SK-N-SH (cell line): ENCODE data around the gene MLKL. TPM values are rescaled to one million over a fixed set of nuclear protein-coding genes. Genes with fewer than 3 reads are reported as not detected.

Experiments
- CTCF ChIA-PET: fragments of 300-600, 350-600 bp; formaldehyde crosslinking; extraction: SDS; loops from one replicate; lab custom pipeline; 2021; lab: Yijun Ruan, JAX
- POLR2A ChIA-PET: fragments of 350-600 bp; sonication (Branson Sonifier 250); formaldehyde crosslinking; extraction: SDS; loops from one replicate; lab custom pipeline; 2020; ENCODE audit warnings: antibody characterized with exemption, inconsistent platforms; lab: Yijun Ruan, JAX
- DNase-seq: peaks from one replicate; pipeline ENCODE4 v3.0.0; 2012
- H2AFZ ChIP-seq: fragments of 200-600 bp; sonication (generic); 2 replicates; pipeline ENCODE4 v1.8.1; 2016; ENCODE audit warnings: antibody characterized with exemption, mild to moderate bottlenecking, low read depth
- H3F3A ChIP-seq: fragments of 200-600 bp; sonication (generic); replicated peaks from 2 replicates; pipeline ENCODE3; 2016; ENCODE audit warnings: antibody characterized with exemption, mild to moderate bottlenecking; ENCODE audit not compliant: insufficient read depth
- H3K27ac ChIP-seq, 2 experiments: fragments of 200-500 bp in 1 of 2; fragments of 200-600 bp in 1 of 2; sonication (Bioruptor generic) in 1 of 2; sonication (generic), shearing (Covaris generic) in 1 of 2; 2 replicates each; pipeline versions ENCODE4 v1.5.1 to v1.6.1; 2014 to 2016; ENCODE audit warnings: low read depth in 2 of 2, inconsistent platforms in 1 of 2, low read length in 1 of 2, mild to moderate bottlenecking in 1 of 2, mixed read lengths in 1 of 2
- H3K27me3 ChIP-seq: fragments of 200-600 bp; sonication (generic), shearing (Covaris generic); 2 replicates; pipeline ENCODE4 v1.6.1; 2016; ENCODE audit warnings: mixed run types; ENCODE audit not compliant: insufficient read depth
- H3K36me3 ChIP-seq, 2 experiments: fragments of 200-500 bp in 1 of 2; fragments of 200-600 bp in 1 of 2; sonication (Bioruptor generic) in 1 of 2; sonication (generic) in 1 of 2; replicated peaks in 1 of 2; 2 replicates each; pipeline versions ENCODE3 to v1.5.1; 2014 to 2016; ENCODE audit warnings: low read length in 1 of 2, mild to moderate bottlenecking in 1 of 2; ENCODE audit not compliant: insufficient read depth in 2 of 2, control insufficient read depth in 1 of 2
- H3K4me1 ChIP-seq, 2 experiments: fragments of 200-500 bp in 1 of 2; fragments of 200-600 bp in 1 of 2; sonication (Bioruptor generic) in 1 of 2; sonication (generic), shearing (Covaris generic) in 1 of 2; 2 replicates each; pipeline versions ENCODE4 v1.5.1 to v1.6.1; 2014 to 2016; ENCODE audit warnings: low read depth in 1 of 2, low read length in 1 of 2, mixed run types in 1 of 2; ENCODE audit not compliant: insufficient read depth in 2 of 2, control insufficient read depth in 1 of 2
- H3K4me2 ChIP-seq: fragments of 200-600 bp; sonication (generic), shearing (Covaris generic); 2 replicates; pipeline ENCODE4 v1.6.1; 2017; ENCODE audit warnings: mixed run types
- H3K4me3 ChIP-seq, 2 experiments: fragments of 200-500 bp in 1 of 2; fragments of 200-600 bp in 1 of 2; sonication (Bioruptor generic) in 1 of 2; sonication (generic), shearing (Covaris generic) in 1 of 2; 2 replicates each; pipeline versions ENCODE4 v1.5.1 to v1.8.1; 2014 to 2016; ENCODE audit warnings: low read depth in 2 of 2, inconsistent platforms in 1 of 2, low read length in 1 of 2, mild to moderate bottlenecking in 1 of 2, mixed read lengths in 1 of 2, moderate library complexity in 1 of 2
- H3K79me2 ChIP-seq: fragments of 200-600 bp; sonication (generic); 2 replicates; pipeline ENCODE4 v1.8.1; 2017; ENCODE audit warnings: mild to moderate bottlenecking; ENCODE audit not compliant: insufficient read depth
- H3K9ac ChIP-seq: fragments of 200-600 bp; sonication (generic); 2 replicates; pipeline ENCODE4 v1.6.1; 2017; ENCODE audit warnings: mixed run types
- H3K9me2 ChIP-seq: fragments of 200-600 bp; sonication (generic); 2 replicates; pipeline ENCODE4 v1.6.1; 2017; ENCODE audit warnings: mixed run types
- H3K9me3 ChIP-seq: fragments of 200-600 bp; sonication (generic); 2 replicates; pipeline ENCODE4 v1.6.1; 2017; ENCODE audit warnings: mixed run types, mild to moderate bottlenecking, moderate library complexity
- H4K20me1 ChIP-seq: fragments of 200-600 bp; sonication (generic); 2 replicates; pipeline ENCODE4 v1.6.1; 2017; ENCODE audit warnings: mild to moderate bottlenecking, mixed run types; ENCODE audit not compliant: insufficient read depth
- CTCF ChIP-seq: fragments of 200-600 bp; sonication (generic); IDR thresholded peaks from 2 replicates; pipeline ENCODE4 v1.6.1; 2017; ENCODE audit warnings: antibody characterized with exemption, mild to moderate bottlenecking, moderate library complexity
- EP300 ChIP-seq, 2 experiments: IDR thresholded peaks; 2 replicates each; pipeline versions ENCODE4 v1.4.0 to v1.6.1; 2012; ENCODE audit warnings: borderline replicate concordance in 1 of 2, low read depth in 1 of 2, low read length in 1 of 2
- GABPA ChIP-seq: IDR thresholded peaks from 2 replicates; pipeline ENCODE4 v1.4.0; 2012; ENCODE audit warnings: low read depth, mild to moderate bottlenecking
- GATA2 ChIP-seq: sonication (generic); formaldehyde crosslinking; IDR thresholded peaks from 2 replicates; pipeline ENCODE4 v1.5.0; 2020; ENCODE audit warnings: mild to moderate bottlenecking, missing genetic modification reagents
- IRF3 ChIP-seq: fragments of 150-350 bp; IDR thresholded peaks from 2 replicates; pipeline ENCODE4 v1.6.1; 2016; ENCODE audit warnings: mild to moderate bottlenecking, low read depth, low read length
- JUND ChIP-seq: IDR thresholded peaks from 2 replicates; pipeline ENCODE4 v1.4.0; 2012
- MAX ChIP-seq: IDR thresholded peaks from 2 replicates; pipeline ENCODE4 v1.4.0; 2012; ENCODE audit warnings: low read depth
- MEF2A ChIP-seq: IDR thresholded peaks from 2 replicates; pipeline ENCODE4 v1.4.0; 2012; ENCODE audit warnings: low read depth, borderline replicate concordance
- MXI1 ChIP-seq: IDR thresholded peaks from 2 replicates; pipeline ENCODE4 v1.6.1; 2012; ENCODE audit warnings: mild to moderate bottlenecking, low read depth, low read length, improper control_type of control experiment
- POLR2AphosphoS5 ChIP-seq: IDR thresholded peaks from 2 replicates; pipeline ENCODE4 v1.6.1; 2012; ENCODE audit warnings: low read depth, low read length
- RXRA ChIP-seq: IDR thresholded peaks from 2 replicates; pipeline ENCODE4 v1.4.0; 2012; ENCODE audit warnings: low read depth, mild to moderate bottlenecking, borderline replicate concordance
- YY1 ChIP-seq: IDR thresholded peaks from 2 replicates; pipeline ENCODE4 v1.4.0; 2012; ENCODE audit warnings: low read depth, mild to moderate bottlenecking
- ZBTB33 ChIP-seq: IDR thresholded peaks from 2 replicates; pipeline ENCODE4 v1.4.0; 2012; ENCODE audit warnings: low read depth, borderline replicate concordance
- WGBS: methylation state at CpG from one replicate; pipeline ENCODE4 v1.1.6; 2017; ENCODE audit warnings: low lambda C conversion rate; 5-methylcytosine and 5-hydroxymethylcytosine counted together
- polyA plus RNA-seq, 3 experiments: library from polyadenylated mRNA; depleted of rRNA; stranded (reverse); fragments of >200 nt; gene quantifications; 2 replicates each; pipeline ENCODE4 v1.2.3, GENCODE V29; 2012

The MLKL gene
- polyA plus RNA-seq (2012; rRNA removed), result 3.1 and 3.6 TPM in 2 replicates
- 1.8 and 1.9 TPM in 2 replicates for polyA plus RNA-seq (2012; cell fraction: cytosol; rRNA removed)
- polyA plus RNA-seq (2012; cell fraction: nucleus; rRNA removed), result 8.1 and 8.4 TPM in 2 replicates

GRCh38 chr16:74700438-74701225 lies at the start of gene MLKL:
Gene MLKL (minus strand): TSS chr16:74700862. CDS start chr16:74695757, 5,105 bp downstream.
- Histone ChIP-seq H2AFZ (peak within 1 kb of the TSS; percentile 94), H3K79me2 (peaks cover 5% of the 10 kb centered on the region; the same call in 1 of the 2 replicates), H3K9me2 (no peaks in the 10 kb centered on the region), H3K4me2 (peak within 1 kb of the TSS; percentile 88), H3K27me3 (no peaks in the 10 kb centered on the region), H3K9ac (peak within 1 kb of the TSS; percentile 71), H3K36me3 (no peaks in the 10 kb centered on the region), H3K4me3 (peak within 1 kb of the TSS; percentile 64 to 67), H3K9me3 (no peaks in the 10 kb centered on the region)
- peak; percentile 66 for DNase-seq
- 15% methylated on average over 16 of the region's 35 CpGs for WGBS
- no peak for TF ChIP-seq IRF3
- TF ChIP-seq ZBTB33, result no peak
- no peak for TF ChIP-seq EP300 (IDR thresholded peaks at IDR 0.05; ENCODE audit: borderline replicate concordance in 1 of 2, low read depth in 1 of 2, low read length in 1 of 2)
- TF ChIP-seq POLR2AphosphoS5, result no peak
- no peak for TF ChIP-seq RXRA
- no peak for TF ChIP-seq GATA2 (CRISPR knock-in tag)
- TF ChIP-seq MXI1, result 0 out of 2 replicates have a peak, but pooled peaks have one; percentile 22
- peak; percentile 38; the same call in 1 of the 2 replicates for TF ChIP-seq GABPA
- TF ChIP-seq CTCF, result peak; percentile 22
- no peak for TF ChIP-seq YY1
- peak; percentile 70 for TF ChIP-seq MAX
- TF ChIP-seq JUND, result no peak
- no peak for TF ChIP-seq MEF2A
- TF ChIP-seq, all 33 proteins: peak for 4
- Histone ChIP-seq H3F3A (peaks cover 4% of the 10 kb centered on the region), H4K20me1 (no peaks in the 10 kb centered on the region), H3K4me1 (no peaks in the 10 kb centered on the region; a peak in 1 of 4 replicates), H3K27ac (peak within 1 kb of the TSS in 1 of 2 experiments; percentile 58; a peak in 2 of 4 replicates)
- ChIA-PET POLR2A (no interaction called here), CTCF (interaction anchor here (0.8 to 5.2 kb wide), 8 partner anchors 9 to 162 kb away, joined by 3 to 38 read pairs (median 5); no protein-coding TSS in a partner anchor)
